Esophagus squamous epithelium (tissue), 4 donors: ENCODE data around the gene VPS33A.

Experiments
- POLR2A ChIP-seq, 4 donors: fragments of 450-650 bp; IDR thresholded peaks; one replicate each; pipeline ENCODE4 v1.6.1; 2017; ENCODE audit warnings: antibody characterized with exemption in 4 of 4, mild to moderate bottlenecking in 4 of 4, moderate library complexity in 3 of 4
- TF ChIP-seq, protein P1 (sequence below), 6 experiments: fragments of 450-650 bp in 4 of 6; fragments of 200-600 bp in 2 of 6; sonication (generic) in 2 of 6; IDR thresholded peaks; one replicate each; pipeline ENCODE4 v1.5.1; 2016 to 2019; ENCODE audit warnings: antibody characterized with exemption in 6 of 6, mild to moderate bottlenecking in 4 of 6, moderate library complexity in 4 of 6

DNA sequence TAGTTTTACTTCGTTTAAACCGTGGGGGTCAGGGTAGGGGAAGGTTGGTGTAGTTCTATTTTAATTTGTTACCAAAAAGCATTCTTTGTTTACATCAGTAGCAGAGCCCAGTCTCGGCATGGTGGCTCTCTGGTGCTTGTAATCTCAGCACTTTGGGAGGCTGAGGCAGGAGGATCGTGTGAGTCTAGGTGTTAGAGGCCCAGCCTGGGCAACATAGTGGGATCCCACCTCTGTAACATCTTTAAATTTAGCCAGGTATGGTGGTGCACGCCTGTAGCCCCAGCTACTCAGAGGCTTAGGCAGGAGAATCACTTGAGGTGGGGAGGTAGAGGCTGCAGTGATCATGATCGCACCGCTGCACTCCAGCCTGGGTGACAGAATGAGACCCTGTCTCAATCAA lies 81.2 kb downstream of the VPS33A start:
- TF ChIP-seq, protein P1, sequence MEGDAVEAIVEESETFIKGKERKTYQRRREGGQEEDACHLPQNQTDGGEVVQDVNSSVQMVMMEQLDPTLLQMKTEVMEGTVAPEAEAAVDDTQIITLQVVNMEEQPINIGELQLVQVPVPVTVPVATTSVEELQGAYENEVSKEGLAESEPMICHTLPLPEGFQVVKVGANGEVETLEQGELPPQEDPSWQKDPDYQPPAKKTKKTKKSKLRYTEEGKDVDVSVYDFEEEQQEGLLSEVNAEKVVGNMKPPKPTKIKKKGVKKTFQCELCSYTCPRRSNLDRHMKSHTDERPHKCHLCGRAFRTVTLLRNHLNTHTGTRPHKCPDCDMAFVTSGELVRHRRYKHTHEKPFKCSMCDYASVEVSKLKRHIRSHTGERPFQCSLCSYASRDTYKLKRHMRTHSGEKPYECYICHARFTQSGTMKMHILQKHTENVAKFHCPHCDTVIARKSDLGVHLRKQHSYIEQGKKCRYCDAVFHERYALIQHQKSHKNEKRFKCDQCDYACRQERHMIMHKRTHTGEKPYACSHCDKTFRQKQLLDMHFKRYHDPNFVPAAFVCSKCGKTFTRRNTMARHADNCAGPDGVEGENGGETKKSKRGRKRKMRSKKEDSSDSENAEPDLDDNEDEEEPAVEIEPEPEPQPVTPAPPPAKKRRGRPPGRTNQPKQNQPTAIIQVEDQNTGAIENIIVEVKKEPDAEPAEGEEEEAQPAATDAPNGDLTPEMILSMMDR (IDR thresholded peaks at IDR 0.05) = no peak
- no peak for TF ChIP-seq POLR2A (IDR thresholded peaks at IDR 0.05)
